ENCODE measurements around the gene TAL1.
A peak's percentile ranks its signal among the peaks of the same experiment; 100 is the strongest.
"Not testable (repeated sequence)": the region's sequence is repeated elsewhere in the genome, so short reads cannot be mapped to it uniquely, and the experiment has no call there.

Gene TAL1

GRCh38 chr1:47276850-47277249, 44.8 kb upstream of the TAL1 start:
- no peak for TF ChIP-seq SNAI2 (CRISPR knock-in tag; IDR thresholded peaks at IDR 0.05)
- no peak for TF ChIP-seq ISL1 (CRISPR knock-in tag; IDR thresholded peaks at IDR 0.05)
- TF ChIP-seq TOX (CRISPR knock-in tag; IDR thresholded peaks at IDR 0.05; ENCODE audit: borderline replicate concordance), result no peak
- TF ChIP-seq ZFP3 (CRISPR knock-in tag; IDR thresholded peaks at IDR 0.05), result no peak
- TF ChIP-seq PPARA (CRISPR knock-in tag; IDR thresholded peaks at IDR 0.05; ENCODE audit: borderline replicate concordance), result no peak
- no peak for TF ChIP-seq TCF4 (CRISPR knock-in tag; IDR thresholded peaks at IDR 0.05; ENCODE audit: borderline replicate concordance)
- TF ChIP-seq RARB (CRISPR knock-in tag; IDR thresholded peaks at IDR 0.05), result no peak
- no peak for TF ChIP-seq CSDC2 (CRISPR knock-in tag; IDR thresholded peaks at IDR 0.05)
- no peak for TF ChIP-seq CSRNP3 (CRISPR knock-in tag; IDR thresholded peaks at IDR 0.05)
- TF ChIP-seq GLIS3 (CRISPR knock-in tag; IDR thresholded peaks at IDR 0.05), result no peak
- TF ChIP-seq OSR1 (CRISPR knock-in tag; IDR thresholded peaks at IDR 0.05), result no peak
- no peak for TF ChIP-seq ZNF565 (CRISPR knock-in tag; conservative IDR thresholded peaks at IDR 0.05; ENCODE audit: low read depth)
- no peak for TF ChIP-seq BACH2 (CRISPR knock-in tag; IDR thresholded peaks at IDR 0.05; ENCODE audit: borderline replicate concordance)
- TF ChIP-seq ZC3H10 (CRISPR knock-in tag; IDR thresholded peaks at IDR 0.05), result no peak
- TF ChIP-seq ESRRG (CRISPR knock-in tag; IDR thresholded peaks at IDR 0.05), result no peak
- ATAC-seq, result no peak

- not testable (repeated sequence) for ATAC-seq
These were observed 43.8 kb upstream of the TAL1 start for GRCh38 chr1:47275811-47276210.

GRCh38 chr1:47265529-47265928, 33.5 kb upstream of the TAL1 start:
- ATAC-seq, result not testable (repeated sequence)

GRCh38 chr1:47262787-47263413, 30.9 kb upstream of the TAL1 start:
- peak; percentile 77; the same call in 2 of the 3 replicates for ATAC-seq
- TF ChIP-seq ZFP30 (CRISPR knock-in tag; IDR thresholded peaks at IDR 0.05) (no peak), RARB (CRISPR knock-in tag; IDR thresholded peaks at IDR 0.05) (no peak), ZC3H10 (CRISPR knock-in tag; IDR thresholded peaks at IDR 0.05) (no peak), ZFP3 (CRISPR knock-in tag; IDR thresholded peaks at IDR 0.05) (no peak), POU6F1 (CRISPR knock-in tag; IDR thresholded peaks at IDR 0.05; ENCODE audit: borderline replicate concordance, low read depth) (no peak), PATZ1 (CRISPR knock-in tag; IDR thresholded peaks at IDR 0.05; ENCODE audit: borderline replicate concordance) (no peak), ZNF565 (CRISPR knock-in tag; conservative IDR thresholded peaks at IDR 0.05; ENCODE audit: low read depth) (no peak), TOX (CRISPR knock-in tag; IDR thresholded peaks at IDR 0.05; ENCODE audit: borderline replicate concordance) (no peak), PPARA (CRISPR knock-in tag; IDR thresholded peaks at IDR 0.05; ENCODE audit: borderline replicate concordance) (no peak), CSDC2 (CRISPR knock-in tag; IDR thresholded peaks at IDR 0.05) (no peak), OSR1 (CRISPR knock-in tag; IDR thresholded peaks at IDR 0.05) (no peak), SNAI2 (CRISPR knock-in tag; IDR thresholded peaks at IDR 0.05) (no peak), ZNF70 (CRISPR knock-in tag; IDR thresholded peaks at IDR 0.05) (no peak), TCF4 (CRISPR knock-in tag; IDR thresholded peaks at IDR 0.05; ENCODE audit: borderline replicate concordance) (no peak), CREB5 (CRISPR knock-in tag; IDR thresholded peaks at IDR 0.05; ENCODE audit: low read depth) (no peak), GLIS3 (CRISPR knock-in tag; IDR thresholded peaks at IDR 0.05) (no peak), BACH2 (CRISPR knock-in tag; IDR thresholded peaks at IDR 0.05; ENCODE audit: borderline replicate concordance) (no peak)

GRCh38 chr1:47257224-47257623, 25.2 kb upstream of the TAL1 start:
- ATAC-seq, result no peak
- no peak for TF ChIP-seq OSR1 (CRISPR knock-in tag; IDR thresholded peaks at IDR 0.05)
- TF ChIP-seq ARNTL (CRISPR knock-in tag; IDR thresholded peaks at IDR 0.05; ENCODE audit: borderline replicate concordance, low read depth), result no peak
- no peak for TF ChIP-seq ZNF8 (CRISPR knock-in tag; IDR thresholded peaks at IDR 0.05)
- no peak for TF ChIP-seq PATZ1 (CRISPR knock-in tag; IDR thresholded peaks at IDR 0.05; ENCODE audit: borderline replicate concordance)
- no peak for TF ChIP-seq ZC3H10 (CRISPR knock-in tag; IDR thresholded peaks at IDR 0.05)
- TF ChIP-seq ZFP3 (CRISPR knock-in tag; IDR thresholded peaks at IDR 0.05), result no peak
- TF ChIP-seq ZNF565 (CRISPR knock-in tag; conservative IDR thresholded peaks at IDR 0.05; ENCODE audit: low read depth), result no peak
- no peak for TF ChIP-seq GLIS3 (CRISPR knock-in tag; IDR thresholded peaks at IDR 0.05)
- no peak for TF ChIP-seq ISL1 (CRISPR knock-in tag; IDR thresholded peaks at IDR 0.05)
- no peak for TF ChIP-seq SNAI2 (CRISPR knock-in tag; IDR thresholded peaks at IDR 0.05)
